Trophoblast cell (in vitro differentiated cells and primary cell): Measurements from ENCODE around the gene CYP2U1.
"Not testable (repeated sequence)": the region's sequence is repeated elsewhere in the genome, so short reads cannot be mapped to it uniquely, and the experiment has no call there.

Source experiments
- DNase-seq, 2 donors: peaks; one replicate each; pipeline ENCODE4 v3.0.0-alpha.2; 2016
- H2AFZ ChIP-seq: 2 replicates; pipeline ENCODE4 v1.6.1; 2013; ENCODE audit warnings: low read length, moderate library complexity, mild to moderate bottlenecking; ENCODE audit not compliant: insufficient read depth, poor library complexity
- H2AK5ac ChIP-seq: 2 replicates; pipeline ENCODE4 v1.6.1; 2013; ENCODE audit warnings: mild to moderate bottlenecking, low read length
- H2BK120ac ChIP-seq: 2 replicates; pipeline ENCODE4 v1.6.1; 2013; ENCODE audit warnings: low read length, mild to moderate bottlenecking, moderate library complexity; ENCODE audit not compliant: insufficient read depth, poor library complexity
- H2BK12ac ChIP-seq: 2 replicates; pipeline ENCODE4 v1.6.1; 2013; ENCODE audit warnings: mild to moderate bottlenecking, low read length, moderate library complexity
- H2BK5ac ChIP-seq: 2 replicates; pipeline ENCODE4 v1.6.1; 2013; ENCODE audit warnings: low read length, low read depth, moderate library complexity, mild to moderate bottlenecking; ENCODE audit not compliant: poor library complexity
- H3K14ac ChIP-seq: 2 replicates; pipeline ENCODE4 v1.6.1; 2013; ENCODE audit warnings: mild to moderate bottlenecking, low read length
- H3K18ac ChIP-seq: 2 replicates; pipeline ENCODE4 v1.6.1; 2013; ENCODE audit warnings: mild to moderate bottlenecking, low read length
- H3K23ac ChIP-seq: 2 replicates; pipeline ENCODE4 v1.6.1; 2013; ENCODE audit warnings: low read length
- H3K27ac ChIP-seq: 2 replicates; pipeline ENCODE4 v1.5.1; 2013; ENCODE audit warnings: low read depth, mild to moderate bottlenecking, inconsistent platforms, low read length, moderate library complexity
- H3K27me3 ChIP-seq: 2 replicates; pipeline ENCODE4 v1.6.1; 2013; ENCODE audit warnings: inconsistent platforms, mild to moderate bottlenecking, low read length, moderate library complexity; ENCODE audit not compliant: insufficient read depth
- H3K36me3 ChIP-seq, 2 experiments: 1 replicate in 1 of 2; 2 replicates in 1 of 2; pipeline ENCODE4 v1.6.1; 2013; ENCODE audit warnings: low read length in 2 of 2, mild to moderate bottlenecking in 2 of 2, moderate library complexity in 1 of 2; ENCODE audit not compliant: insufficient read depth in 2 of 2, control insufficient read depth in 1 of 2
- H3K4ac ChIP-seq: 2 replicates; pipeline ENCODE4 v1.6.1; 2013; ENCODE audit warnings: low read depth, mild to moderate bottlenecking, low read length, moderate library complexity
- H3K4me1 ChIP-seq, 2 experiments: 1 replicate in 1 of 2; 2 replicates in 1 of 2; pipeline ENCODE4 v1.6.1; 2013; ENCODE audit warnings: low read length in 2 of 2, mild to moderate bottlenecking in 2 of 2, moderate library complexity in 1 of 2; ENCODE audit not compliant: insufficient read depth in 2 of 2, control insufficient read depth in 1 of 2
- H3K4me2 ChIP-seq: 2 replicates; pipeline ENCODE4 v1.6.1; 2013; ENCODE audit warnings: inconsistent platforms, mild to moderate bottlenecking, low read length, moderate library complexity
- H3K4me3 ChIP-seq: 2 replicates; pipeline ENCODE4 v1.5.1; 2013; ENCODE audit warnings: mild to moderate bottlenecking, low read depth, low read length, inconsistent platforms
- H3K79me1 ChIP-seq: one replicate; pipeline ENCODE4 v1.6.1; 2013; ENCODE audit warnings: low read length
- H3K79me2 ChIP-seq: 2 replicates; pipeline ENCODE4 v1.6.1; 2013; ENCODE audit warnings: low read length, mild to moderate bottlenecking; ENCODE audit not compliant: control insufficient read depth, insufficient read depth, poor library complexity
- H3K9ac ChIP-seq: 2 replicates; pipeline ENCODE4 v1.6.1; 2013; ENCODE audit warnings: mild to moderate bottlenecking, low read length
- H3K9me3 ChIP-seq: 2 replicates; pipeline ENCODE4 v1.6.1; 2013; ENCODE audit warnings: low read depth, mild to moderate bottlenecking, control low read depth, inconsistent platforms, low read length; ENCODE audit not compliant: insufficient read depth
- H4K12ac ChIP-seq: 2 replicates; pipeline ENCODE4 v1.6.1; 2013; ENCODE audit warnings: low read depth, mild to moderate bottlenecking, low read length, moderate library complexity
- H4K8ac ChIP-seq: 2 replicates; pipeline ENCODE4 v1.6.1; 2013; ENCODE audit warnings: low read depth, mild to moderate bottlenecking, low read length, moderate library complexity
- H4K91ac ChIP-seq: one replicate; pipeline ENCODE4 v1.6.1; 2013; ENCODE audit warnings: low read depth, mild to moderate bottlenecking, low read length, moderate library complexity
- WGBS: extraction: QIAGEN DNeasy Blood & Tissue Kit; methylation state at CpG from one replicate; pipeline ENCODE4 v1.1.7; 2013; ENCODE audit warnings: missing lambda C conversion rate; ENCODE audit not compliant: insufficient read length, insufficient coverage; ENCODE audit errors: extremely low coverage; 5-methylcytosine and 5-hydroxymethylcytosine counted together

The CYP2U1 gene

DNA sequence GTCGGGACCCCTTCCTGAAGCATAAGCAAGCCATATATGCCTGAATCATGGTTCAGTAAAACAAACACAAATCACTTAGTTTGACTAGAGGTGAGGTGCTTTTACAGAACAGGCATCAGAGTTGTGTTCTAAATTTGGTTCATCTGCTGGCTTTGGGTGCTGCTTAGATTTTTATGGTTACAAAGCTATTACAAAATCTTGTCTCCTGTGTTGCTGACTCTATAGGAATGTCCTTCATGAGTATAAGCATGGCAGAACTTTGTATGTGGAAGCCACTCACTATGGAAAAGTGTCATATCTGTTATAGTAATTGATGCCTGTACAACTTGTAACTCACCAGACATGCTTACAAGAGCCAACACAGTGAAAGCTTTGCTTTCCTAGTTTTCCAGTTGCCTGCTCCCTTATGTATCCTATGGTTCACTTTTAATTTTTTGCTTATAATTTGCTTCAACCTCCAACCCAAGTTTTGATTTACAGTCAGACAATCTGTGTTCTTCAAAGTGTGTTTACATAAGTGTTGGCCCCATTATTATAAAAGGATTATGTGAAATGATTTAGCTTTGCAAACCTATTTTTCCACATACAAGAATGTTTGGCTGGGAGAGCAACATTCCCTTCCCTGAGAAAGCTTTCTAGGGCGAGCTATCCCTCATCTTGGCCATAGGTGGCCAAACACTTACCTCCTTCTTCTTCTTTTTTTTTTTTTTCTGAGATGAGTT lies 30.0 kb upstream of the CYP2U1 start:
- no CpG with 5 or more reads among the region's 2 CpGs for WGBS
- H3K9ac ChIP-seq = no peak overlapping the region
- no peak overlapping the region for H3K27ac ChIP-seq
- H3K4me1 ChIP-seq = no peaks in the 10 kb centered on the region
- no peak overlapping the region for H3K4me2 ChIP-seq
- H3K23ac ChIP-seq = no peak overlapping the region
- H3K18ac ChIP-seq = no peak overlapping the region
- H3K4me3 ChIP-seq = no peak overlapping the region
- H4K12ac ChIP-seq = no peak overlapping the region
- no peaks in the 10 kb centered on the region for H3K27me3 ChIP-seq
- H2AFZ ChIP-seq = no peak overlapping the region
- no peak overlapping the region for H2AK5ac ChIP-seq
- H4K8ac ChIP-seq = no peak overlapping the region
- DNase-seq = peak; percentile 46 to 71
- no peaks in the 10 kb centered on the region for H3K36me3 ChIP-seq
- H3K9me3 ChIP-seq = no peaks in the 10 kb centered on the region
- H3K79me2 ChIP-seq = no peaks in the 10 kb centered on the region
- no peak overlapping the region for H3K4ac ChIP-seq
- H3K14ac ChIP-seq = no peak overlapping the region
- no peak overlapping the region for H2BK5ac ChIP-seq
- H2BK120ac ChIP-seq = no peak overlapping the region
- H2BK12ac ChIP-seq = no peak overlapping the region
- no peak overlapping the region for H4K91ac ChIP-seq
- H3K79me1 ChIP-seq = no peaks in the 10 kb centered on the region

DNA sequence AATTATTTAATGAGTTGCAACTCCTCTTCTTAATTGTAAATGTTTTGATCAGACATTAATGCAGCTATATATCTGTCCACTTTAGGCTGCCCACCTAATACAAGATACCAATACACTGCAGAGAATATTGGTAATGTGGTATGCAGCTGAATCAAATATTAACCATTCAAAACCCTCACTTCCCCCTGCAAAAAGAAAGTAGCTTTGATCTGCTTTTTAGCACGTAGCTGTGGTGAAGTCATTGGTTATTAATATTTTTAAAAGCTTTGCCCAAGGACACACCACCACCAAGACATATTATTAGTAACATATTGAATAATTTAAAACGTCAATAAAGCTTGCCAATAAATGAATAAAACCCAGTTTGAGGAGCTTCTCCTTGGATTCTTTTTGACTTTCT lies 28.6 kb upstream of the CYP2U1 start:
- no peak overlapping the region for H2BK12ac ChIP-seq
- no peaks in the 10 kb centered on the region for H3K27me3 ChIP-seq
- H3K14ac ChIP-seq = no peak overlapping the region
- H4K12ac ChIP-seq = no peak overlapping the region
- no peak overlapping the region for H4K91ac ChIP-seq
- no peaks in the 10 kb centered on the region for H3K4me1 ChIP-seq
- no peak for DNase-seq
- no peaks in the 10 kb centered on the region for H3K79me1 ChIP-seq
- H2BK120ac ChIP-seq = no peak overlapping the region
- H3K79me2 ChIP-seq = no peaks in the 10 kb centered on the region
- H3K4me2 ChIP-seq = no peak overlapping the region
- no peak overlapping the region for H4K8ac ChIP-seq
- no peak overlapping the region for H3K4me3 ChIP-seq
- no peak overlapping the region for H3K27ac ChIP-seq
- no peak overlapping the region for H3K23ac ChIP-seq
- WGBS = no CpG with 5 or more reads among the region's 2 CpGs
- H3K9ac ChIP-seq = no peak overlapping the region
- H3K36me3 ChIP-seq = no peaks in the 10 kb centered on the region
- no peak overlapping the region for H2AK5ac ChIP-seq
- no peak overlapping the region for H2BK5ac ChIP-seq
- H2AFZ ChIP-seq = no peak overlapping the region
- H3K9me3 ChIP-seq = no peaks in the 10 kb centered on the region
- H3K4ac ChIP-seq = no peak overlapping the region
- no peak overlapping the region for H3K18ac ChIP-seq

DNA sequence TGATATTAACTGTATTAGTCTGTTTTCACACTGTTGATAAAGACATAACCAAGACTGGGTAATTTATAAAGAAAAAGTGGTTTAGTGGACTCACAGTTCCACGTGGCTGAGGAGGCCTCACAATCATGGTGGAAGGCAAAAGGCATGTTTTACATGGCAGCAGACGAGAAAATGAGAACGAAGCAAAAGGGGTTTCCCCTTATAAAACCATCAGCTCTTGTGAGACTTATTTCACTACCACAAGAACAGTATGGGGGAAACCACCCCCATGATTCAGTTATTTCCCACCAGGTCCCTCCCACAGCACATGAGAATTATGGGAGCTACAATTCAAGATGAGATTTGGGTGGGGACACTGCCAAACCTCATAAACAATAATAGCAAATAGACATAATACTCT lies 26.3 kb upstream of the CYP2U1 start:
- H3K79me1 ChIP-seq, H3K14ac ChIP-seq, DNase-seq: not testable (repeated sequence)

DNA sequence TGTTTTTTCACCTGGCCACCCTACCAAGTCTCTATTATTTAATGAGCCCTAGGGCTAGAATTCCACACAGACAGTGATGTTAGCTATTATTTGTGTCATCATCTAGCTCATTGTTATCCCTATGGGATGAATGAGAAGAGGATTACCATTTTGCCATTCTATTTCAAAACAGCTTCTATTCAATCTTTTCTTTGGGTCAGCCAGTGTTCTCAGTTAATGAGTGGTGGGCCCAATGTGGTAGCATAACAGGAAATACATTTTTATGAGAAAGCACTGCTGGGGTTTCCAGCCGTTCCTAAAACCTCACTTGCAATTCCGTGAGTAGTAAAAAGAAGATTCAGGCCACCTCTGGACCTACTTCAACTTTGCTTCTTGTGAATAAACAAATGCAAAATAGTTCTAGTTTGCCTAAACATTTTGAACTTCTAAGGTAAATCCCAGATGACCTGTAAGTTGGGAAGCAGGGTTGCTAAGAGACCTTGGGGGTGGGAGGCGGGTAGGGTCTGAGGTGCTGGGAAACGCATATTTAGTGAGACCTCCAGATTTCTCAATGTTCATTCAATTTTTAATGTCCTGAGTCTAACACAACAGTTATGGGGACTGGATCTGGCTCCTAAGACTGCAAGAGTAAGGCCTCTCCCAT lies 24.8 kb upstream of the CYP2U1 start:
- H4K91ac ChIP-seq = no peak overlapping the region
- H4K8ac ChIP-seq = no peak overlapping the region
- H3K9me3 ChIP-seq = no peaks in the 10 kb centered on the region
- no peak overlapping the region for H3K4me2 ChIP-seq
- peaks cover 0 to 2% of the 10 kb centered on the region in 2 experiments for H3K4me1 ChIP-seq
- H4K12ac ChIP-seq = no peak overlapping the region
- no peak overlapping the region for H2AK5ac ChIP-seq
- no peak overlapping the region for H2BK12ac ChIP-seq
- H3K27ac ChIP-seq = no peak overlapping the region
- no peak overlapping the region for H3K14ac ChIP-seq
- H3K9ac ChIP-seq = no peak overlapping the region
- H3K4ac ChIP-seq = no peak overlapping the region
- no peak overlapping the region for H3K23ac ChIP-seq
- no peak overlapping the region for H2AFZ ChIP-seq
- H3K4me3 ChIP-seq = no peak overlapping the region
- no peak for DNase-seq
- no CpG with 5 or more reads among the region's 4 CpGs for WGBS
- no peak overlapping the region for H2BK5ac ChIP-seq
- H3K79me2 ChIP-seq = no peaks in the 10 kb centered on the region
- no peaks in the 10 kb centered on the region for H3K27me3 ChIP-seq
- H3K18ac ChIP-seq = no peak overlapping the region
- H3K36me3 ChIP-seq = no peaks in the 10 kb centered on the region
- H2BK120ac ChIP-seq = no peak overlapping the region
- no peaks in the 10 kb centered on the region for H3K79me1 ChIP-seq

More for the DNA sequence above, 26.3 kb upstream of the CYP2U1 start:
- H3K18ac ChIP-seq, H2BK12ac ChIP-seq, H3K4me2 ChIP-seq, H3K9ac ChIP-seq, H3K36me3 ChIP-seq, H2AK5ac ChIP-seq, H4K12ac ChIP-seq, H3K27me3 ChIP-seq, H4K91ac ChIP-seq, H2BK5ac ChIP-seq, H2BK120ac ChIP-seq, H3K9me3 ChIP-seq, H3K4me1 ChIP-seq, H3K4ac ChIP-seq, H4K8ac ChIP-seq, H3K23ac ChIP-seq, H3K27ac ChIP-seq, H3K4me3 ChIP-seq, H2AFZ ChIP-seq, H3K79me2 ChIP-seq: not testable (repeated sequence)
- no CpG with 5 or more reads among the region's 3 CpGs for WGBS
